GM12878 (cell line): ENCODE measurements around the gene GLT1D1. TPM values are rescaled to one million over a fixed set of nuclear protein-coding genes. Genes with fewer than 3 reads are reported as not detected.

ENCODE experiments used
- BHLHE40 ChIP-seq, 2 experiments: fragments of 450-650 bp in 1 of 2; IDR thresholded peaks; 2 replicates each; pipeline ENCODE4 v1.6.1; 2011 to 2017; ENCODE audit warnings: low read depth in 2 of 2, borderline replicate concordance in 1 of 2, improper control_type of control experiment in 1 of 2, low read length in 1 of 2, mild to moderate bottlenecking in 1 of 2
- BMI1 ChIP-seq: fragments of 450-650 bp; IDR thresholded peaks from 2 replicates; pipeline ENCODE4 v1.6.1; 2016; ENCODE audit warnings: mild to moderate bottlenecking, moderate library complexity, borderline replicate concordance
- BRCA1 ChIP-seq: IDR thresholded peaks from 2 replicates; pipeline ENCODE4 v1.6.1; 2011; ENCODE audit warnings: low read depth, low read length, improper control_type of control experiment
- CHD2 ChIP-seq: IDR thresholded peaks from 2 replicates; pipeline ENCODE4 v1.6.1; 2011; ENCODE audit warnings: low read depth, low read length, improper control_type of control experiment, borderline replicate concordance
- E2F8 ChIP-seq: fragments of 450-650 bp; IDR thresholded peaks from 2 replicates; pipeline ENCODE4 v1.6.1; 2018; ENCODE audit warnings: mild to moderate bottlenecking, low read depth, moderate library complexity; ENCODE audit not compliant: partially characterized antibody
- ETV6 ChIP-seq, 2 experiments: fragments of 450-650 bp in 1 of 2; IDR thresholded peaks in 1 of 2; conservative IDR thresholded peaks in 1 of 2; 2 replicates each; pipeline ENCODE4 v1.6.1; 2014; ENCODE audit warnings: antibody characterized with exemption in 1 of 2, borderline replicate concordance in 1 of 2, low read depth in 1 of 2, mild to moderate bottlenecking in 1 of 2, moderate library complexity in 1 of 2
- GABPA ChIP-seq: IDR thresholded peaks from 2 replicates; pipeline ENCODE4 v1.6.1; 2014; ENCODE audit warnings: antibody characterized with exemption, low read depth, mild to moderate bottlenecking, inconsistent platforms
- IRF4 ChIP-seq: IDR thresholded peaks from 2 replicates; pipeline ENCODE4 v1.6.1; 2011; ENCODE audit warnings: low read depth, low read length
- JUND ChIP-seq: IDR thresholded peaks from 2 replicates; pipeline ENCODE4 v1.6.1; 2012; ENCODE audit warnings: low read depth, mild to moderate bottlenecking, low read length, improper control_type of control experiment, moderate library complexity
- MTA3 ChIP-seq: IDR thresholded peaks from 2 replicates; pipeline ENCODE4 v1.6.1; 2012; ENCODE audit warnings: low read length, inconsistent platforms, borderline replicate concordance
- NFXL1 ChIP-seq: fragments of 450-650 bp; IDR thresholded peaks from 2 replicates; pipeline ENCODE4 v1.6.1; 2017; ENCODE audit warnings: antibody characterized with exemption, mild to moderate bottlenecking, borderline replicate concordance
- NKRF ChIP-seq: fragments of 450-650 bp; conservative IDR thresholded peaks from 2 replicates; pipeline ENCODE4 v1.6.1; 2017; ENCODE audit warnings: mild to moderate bottlenecking, moderate library complexity
- PBX3 ChIP-seq: IDR thresholded peaks from 2 replicates; pipeline ENCODE4 v1.6.1; 2011; ENCODE audit warnings: mild to moderate bottlenecking, low read depth, low read length, moderate library complexity; ENCODE audit not compliant: insufficient replicate concordance
- RUNX3 ChIP-seq: IDR thresholded peaks from 2 replicates; pipeline ENCODE4 v1.6.1; 2012; ENCODE audit warnings: low read length, inconsistent platforms
- SIX5 ChIP-seq: IDR thresholded peaks from 2 replicates; pipeline ENCODE4 v1.6.1; 2011; ENCODE audit warnings: mild to moderate bottlenecking, low read depth, low read length, moderate library complexity; ENCODE audit not compliant: severe bottlenecking
- SPI1 ChIP-seq: IDR thresholded peaks from 2 replicates; pipeline ENCODE4 v1.6.1; 2011; ENCODE audit warnings: low read depth, mild to moderate bottlenecking, low read length, moderate library complexity, borderline replicate concordance; ENCODE audit not compliant: insufficient read depth
- STAT1 ChIP-seq: fragments of 450-650 bp; conservative IDR thresholded peaks from 2 replicates; pipeline ENCODE4 v1.6.1; 2014; ENCODE audit warnings: antibody characterized with exemption, mild to moderate bottlenecking
- SUPT20H ChIP-seq: IDR thresholded peaks from 2 replicates; pipeline ENCODE4 v1.6.1; 2011; ENCODE audit warnings: low read depth, mild to moderate bottlenecking, low read length, moderate library complexity, borderline replicate concordance; ENCODE audit not compliant: control insufficient read depth
- TARDBP ChIP-seq: IDR thresholded peaks from 2 replicates; pipeline ENCODE4 v1.6.1; 2016; ENCODE audit warnings: borderline replicate concordance
- ZNF274 ChIP-seq: IDR thresholded peaks from one replicate; pipeline ENCODE4 v1.8.0; 2011; ENCODE audit not compliant: insufficient read length, insufficient read depth
- polyA plus RNA-seq, 11 experiments: library from polyadenylated mRNA; depleted of rRNA in 4 of 11; unstranded in 6 of 11; stranded (reverse) in 5 of 11; fragments of >200 nt; fragmentation: Nextera tagmentation in 4 of 11; fragmentation: Illumina TruSeq in 1 of 11; extraction: Ambion mirVana in 4 of 11; extraction: Trizol in 1 of 11; gene quantifications; 1 replicate in 1 of 11; 2 replicates in 10 of 11; pipeline versions ENCODE4 v1.2.1 to v1.2.3, GENCODE V29; 2011 to 2016; ENCODE audit warnings: inconsistent platforms in 2 of 11, missing spikeins in 2 of 11, low read depth in 1 of 11
- total RNA-seq, 4 experiments: library from RNA; depleted of rRNA in 3 of 4; stranded (reverse); fragments of >200 nt in 3 of 4; fragmentation: Illumina TruSeq in 1 of 4; extraction: Trizol in 1 of 4; gene quantifications; 2 replicates each; pipeline versions ENCODE4 v1.2.1 to v1.2.3, GENCODE V29; 2013 to 2021

The GLT1D1 gene
- total and polyA plus RNA-seq, 10 of the 15 experiments (the other 5 are each of a cell fraction or from before 2014, with no cell fraction given), result 0.42 to 62.8 (median 3.0) TPM

- TF ChIP-seq GABPA (peak; percentile 92), PBX3 (peak; percentile 95), RUNX3 (peak; percentile 66), IRF4 (no peak), SUPT20H (no peak), SIX5 (no peak), NKRF (no peak; the same call in 1 of the 2 replicates), MTA3 (peak; percentile 51; the same call in 1 of the 2 replicates), TARDBP (no peak), E2F8 (no peak), CHD2 (peak; percentile 100), STAT1 (no peak; the same call in 1 of the 2 replicates), JUND (no peak), BRCA1 (peak; percentile 97), BMI1 (no peak), BHLHE40 (IDR thresholded peaks at IDR 0.05; ENCODE audit: borderline replicate concordance in 1 of 2, low read depth in 2 of 2, low read length in 1 of 2) (peak; percentile 59 to 77; a peak in 2 of 4 replicates), SPI1 (no peak), ZNF274 (no peak), NFXL1 (no peak), ETV6 (conservative IDR thresholded peaks at IDR 0.05 in 1 of 2, IDR thresholded peaks at IDR 0.05 in 1 of 2; ENCODE audit: borderline replicate concordance in 1 of 2, low read depth in 1 of 2) (no peak)
Observed at GRCh38 chr12:128823916-128824839, 29.1 kb upstream of the GLT1D1 start, which contains the start of gene SLC15A4 (continued).
